DMS79 (cell line): ENCODE results near the gene ABCC1.
"Not testable (repeated sequence)": the region's sequence is repeated elsewhere in the genome, so short reads cannot be mapped to it uniquely, and the experiment has no call there.

Source experiments
- DNase-seq: peaks from one replicate; lab custom pipeline; 2025; lab: John Stamatoyannopoulos, UW

ABCC1 gene

DNA sequence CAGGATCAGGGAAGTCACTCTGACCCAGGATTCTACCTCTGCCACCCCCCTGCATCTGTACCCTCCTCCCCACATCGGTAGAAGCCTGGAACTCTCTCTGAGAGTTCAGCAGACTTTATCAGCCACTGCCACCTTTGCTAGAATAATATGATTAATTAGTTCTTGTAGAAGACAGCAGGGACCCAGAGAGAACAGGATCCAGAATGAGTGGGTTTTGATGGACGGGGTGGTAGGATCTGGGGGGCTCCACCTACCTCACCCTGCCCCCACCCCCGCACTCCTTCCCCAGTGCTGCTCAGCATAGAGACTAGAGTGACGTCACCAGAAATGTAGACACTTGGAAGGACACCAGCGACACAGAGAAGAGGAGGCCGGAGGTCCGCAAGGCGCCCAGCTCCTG, 240.4 kb downstream of the ABCC1 start:
- DNase-seq, result no peak

DNA sequence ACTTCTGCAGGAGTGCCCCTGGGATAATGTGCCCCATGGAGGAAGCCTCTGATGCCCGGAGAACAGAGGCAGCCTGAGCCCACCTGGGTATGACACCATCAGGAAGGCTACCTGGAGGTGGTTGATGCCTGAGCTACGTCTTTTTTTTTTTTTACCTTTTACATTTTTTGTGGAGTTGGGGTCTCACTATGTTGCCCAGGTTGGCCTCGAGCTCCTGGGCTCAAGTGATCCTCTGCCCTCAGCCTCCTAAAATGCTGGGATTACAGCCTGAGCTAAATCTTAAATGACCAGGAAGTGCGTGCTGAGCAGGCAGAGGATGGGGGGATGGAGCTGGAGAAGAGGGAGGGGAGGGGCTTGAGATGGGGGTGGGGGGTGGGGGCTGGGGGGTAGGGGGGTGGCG, 241.1 kb downstream of the ABCC1 start:
- DNase-seq, result no peak

DNA sequence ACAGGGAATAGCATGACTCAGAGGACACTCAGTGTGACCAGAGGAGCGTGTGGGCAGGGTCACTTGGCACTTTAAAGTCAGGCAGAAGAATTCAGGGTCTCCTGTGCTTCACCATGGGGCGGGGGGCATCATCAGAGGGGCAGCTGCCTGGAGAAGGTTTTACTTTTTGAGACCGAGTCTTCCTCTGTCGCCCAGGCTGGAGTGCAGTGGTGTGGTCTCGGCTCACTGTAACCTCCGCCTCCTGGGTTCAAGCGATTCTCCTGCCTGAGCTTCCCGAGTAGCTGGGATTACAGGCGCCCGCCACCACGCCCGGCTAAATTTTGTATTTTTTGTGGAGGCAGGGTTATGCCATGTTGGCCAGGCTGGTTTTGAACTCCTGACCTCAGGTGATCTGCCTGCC, 241.6 kb downstream of the ABCC1 start:
- not testable (repeated sequence) for DNase-seq

DNA sequence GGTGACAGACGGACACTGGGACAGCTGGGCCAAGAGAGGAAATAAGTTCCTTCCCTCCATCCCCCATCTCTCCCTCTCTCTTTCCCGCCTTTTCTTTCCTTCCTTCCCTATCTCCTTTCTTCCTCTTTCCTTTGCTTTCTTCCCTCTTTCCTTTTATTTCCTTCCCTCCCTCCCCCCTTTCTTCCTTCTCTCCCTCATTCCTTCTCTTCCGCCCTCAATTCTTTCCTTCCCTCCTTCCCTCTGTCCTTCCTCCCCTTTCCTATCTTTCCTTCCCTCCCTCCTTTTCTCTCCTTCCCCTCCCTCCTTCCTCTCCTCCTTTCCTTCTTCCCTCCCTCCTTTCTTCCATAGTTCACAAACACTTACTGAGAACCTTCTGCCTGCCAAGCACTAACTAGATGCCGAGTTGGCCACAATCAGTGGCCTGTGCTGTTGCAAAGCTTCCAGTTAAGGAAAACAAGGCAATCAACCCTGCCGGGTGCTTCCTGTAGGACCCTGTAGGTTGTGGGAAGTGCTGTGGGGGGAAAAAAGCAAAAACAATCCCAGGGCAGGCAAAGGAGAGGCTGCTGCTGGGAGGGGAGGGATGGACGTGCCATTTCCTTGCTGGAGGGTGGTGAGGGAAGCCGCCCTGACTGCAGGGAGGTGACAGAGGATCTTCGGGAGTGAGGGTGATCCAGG, 242.2 kb downstream of the ABCC1 start:
- no peak for DNase-seq
